Sigmoid colon (tissue), 4 donors: ENCODE data around the gene PEAK1.
"Not testable (repeated sequence)": the region's sequence is repeated elsewhere in the genome, so short reads cannot be mapped to it uniquely, and the experiment has no call there.

Source experiments
- EP300 ChIP-seq, 4 donors: sonication (generic); formaldehyde crosslinking; IDR thresholded peaks; one replicate each; pipeline ENCODE4 v1.6.1; 2017; ENCODE audit warnings: antibody characterized with exemption in 4 of 4
- POLR2A ChIP-seq, 2 donors: fragments of 450-650 bp; IDR thresholded peaks; one replicate each; pipeline ENCODE4 v1.6.1; 2016; ENCODE audit warnings: antibody characterized with exemption in 2 of 2, mild to moderate bottlenecking in 2 of 2, moderate library complexity in 2 of 2

- not testable (repeated sequence) for TF ChIP-seq POLR2A, EP300 (IDR thresholded peaks at IDR 0.05)
Measured at GRCh38 chr15:77410157-77410500, 9.8 kb downstream of the PEAK1 start.
